ENCODE results near the gene NR6A1.

- TF ChIP-seq CTCF (IDR thresholded peaks at IDR 0.05) (no peak), EZH2phosphoT487 (IDR thresholded peaks at IDR 0.05) (no peak)
These were observed 295.0 kb downstream of the NR6A1 start for GRCh38 chr9:124475868-124476690.

All from neural progenitor cell (in vitro differentiated cells).